Right lung (tissue), 10 donors: Measurements from ENCODE around the gene MC1R. TPM values are rescaled to one million over a fixed set of nuclear protein-coding genes. Genes with fewer than 3 reads are reported as not detected.
"Not testable (repeated sequence)": the region's sequence is repeated elsewhere in the genome, so short reads cannot be mapped to it uniquely, and the experiment has no call there.

Experiments used
- DNase-seq, 2 donors: peaks; one replicate each; pipeline ENCODE4 v3.0.0-alpha.2; 2013
- long read RNA-seq, 8 donors: transcript quantifications; one replicate each; lab custom pipeline, GENCODE V29; 2026
- polyA plus RNA-seq, 5 donors: library from polyadenylated mRNA; unstranded; fragments of 120-200 nt; gene quantifications; one replicate each; pipeline versions ENCODE4 v1.2.1 to v1.2.3, GENCODE V29; 2013; ENCODE audit warnings: inconsistent platforms in 1 of 5, low replicate concordance in 1 of 5; ENCODE audit not compliant: insufficient read length in 5 of 5, insufficient read depth in 1 of 5

Gene MC1R
- 1 to 10 TPM; 2.2 to 5.0 (median 3.7) TPM for polyA plus RNA-seq
- long read RNA-seq, donor 1, partial matches to known transcripts = 0 of 1 reads
- long read RNA-seq, donor 1, other reads (novel, unspliced or antisense) = 0 of 1 reads
- long read RNA-seq, donor 2 = 0 reads
- long read RNA-seq, donor 3, partial matches to known transcripts = 0 of 2 reads
- long read RNA-seq, donor 3, other reads (novel, unspliced or antisense) = 0 of 2 reads
- long read RNA-seq, donor 4, partial matches to known transcripts = 0 of 2 reads
- long read RNA-seq, donor 4, other reads (novel, unspliced or antisense) = 0 of 2 reads
- long read RNA-seq, donor 5 = 0 reads
- long read RNA-seq, donor 6, partial matches to known transcripts = 0 of 3 reads
- long read RNA-seq, donor 6, other reads (novel, unspliced or antisense) = 0 of 3 reads
- long read RNA-seq, donor 7, partial matches to known transcripts = 0 of 1 reads
- long read RNA-seq, donor 7, other reads (novel, unspliced or antisense) = 0 of 1 reads
- long read RNA-seq, donor 8 = 0 reads

DNA sequence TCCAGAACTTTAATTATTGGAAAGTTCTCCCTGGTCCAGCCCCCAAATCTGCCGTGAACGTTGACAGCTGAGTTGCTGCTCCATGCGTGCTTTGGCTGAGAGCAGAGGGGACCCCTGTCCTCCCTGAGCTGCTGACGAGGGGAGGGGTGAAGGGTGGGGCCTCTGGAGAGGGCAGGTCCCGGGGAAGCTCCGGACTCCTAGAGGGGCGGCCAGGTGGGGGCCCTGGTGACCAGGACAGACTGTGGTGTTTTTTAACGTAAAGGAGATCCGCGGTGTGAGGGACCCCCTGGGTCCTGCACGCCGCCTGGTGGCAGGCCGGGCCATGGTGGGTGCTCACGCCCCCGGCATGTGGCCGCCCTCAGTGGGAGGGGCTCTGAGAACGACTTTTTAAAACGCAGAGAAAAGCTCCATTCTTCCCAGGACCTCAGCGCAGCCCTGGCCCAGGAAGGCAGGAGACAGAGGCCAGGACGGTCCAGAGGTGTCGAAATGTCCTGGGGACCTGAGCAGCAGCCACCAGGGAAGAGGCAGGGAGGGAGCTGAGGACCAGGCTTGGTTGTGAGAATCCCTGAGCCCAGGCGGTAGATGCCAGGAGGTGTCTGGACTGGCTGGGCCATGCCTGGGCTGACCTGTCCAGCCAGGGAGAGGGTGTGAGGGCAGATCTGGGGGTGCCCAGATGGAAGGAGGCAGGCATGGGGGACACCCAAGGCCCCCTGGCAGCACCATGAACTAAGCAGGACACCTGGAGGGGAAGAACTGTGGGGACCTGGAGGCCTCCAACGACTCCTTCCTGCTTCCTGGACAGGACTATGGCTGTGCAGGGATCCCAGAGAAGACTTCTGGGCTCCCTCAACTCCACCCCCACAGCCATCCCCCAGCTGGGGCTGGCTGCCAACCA lies at the start of gene MC1R:
TSS of gene MC1R (plus strand) at position 410 of the 895 bp plus-strand sequence. CDS start at position 807, 397 bp downstream.
- no peak for DNase-seq

DNA sequence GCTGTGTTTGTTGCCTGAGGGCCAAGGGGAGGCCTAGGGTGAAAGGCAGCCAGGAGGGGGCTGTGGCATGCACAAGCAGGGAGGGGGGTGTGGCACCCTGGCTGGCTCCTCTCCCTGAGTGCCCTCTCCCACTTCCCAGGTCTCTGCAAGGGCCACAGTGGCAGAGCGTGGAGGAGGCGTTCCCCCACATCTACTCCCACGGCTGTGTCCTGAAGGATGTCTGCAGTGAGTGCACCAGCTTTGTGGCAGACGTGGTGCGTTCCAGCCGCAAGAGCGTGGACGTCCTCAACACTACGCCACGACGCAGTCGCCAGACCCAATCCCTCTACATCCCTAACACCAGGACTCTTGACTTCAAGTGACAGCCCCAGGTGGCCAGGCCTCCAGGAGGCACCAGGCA lies 48.8 kb upstream of the MC1R start:
- DNase-seq = no peak

DNA sequence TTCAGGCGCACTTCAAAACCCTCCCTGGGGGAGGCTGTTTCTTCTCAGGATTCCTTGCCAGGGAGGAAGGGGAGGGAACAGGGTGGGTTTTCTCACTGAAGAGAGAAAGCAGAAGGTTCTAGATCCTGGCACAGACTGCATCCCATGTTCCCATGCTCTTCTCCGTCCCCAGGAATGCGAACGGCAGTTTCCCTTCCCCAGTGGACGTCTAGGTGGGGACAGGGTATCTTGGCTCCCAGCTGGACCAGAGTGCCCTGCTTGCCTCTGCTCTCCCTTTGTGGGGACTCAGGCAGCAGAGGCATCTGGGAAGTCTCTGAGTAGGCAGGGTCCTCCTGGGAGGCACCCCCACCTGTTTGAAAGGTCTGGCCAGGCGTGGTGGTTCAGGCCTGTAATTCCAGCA lies 48.2 kb upstream of the MC1R start:
- DNase-seq = no peak

DNA sequence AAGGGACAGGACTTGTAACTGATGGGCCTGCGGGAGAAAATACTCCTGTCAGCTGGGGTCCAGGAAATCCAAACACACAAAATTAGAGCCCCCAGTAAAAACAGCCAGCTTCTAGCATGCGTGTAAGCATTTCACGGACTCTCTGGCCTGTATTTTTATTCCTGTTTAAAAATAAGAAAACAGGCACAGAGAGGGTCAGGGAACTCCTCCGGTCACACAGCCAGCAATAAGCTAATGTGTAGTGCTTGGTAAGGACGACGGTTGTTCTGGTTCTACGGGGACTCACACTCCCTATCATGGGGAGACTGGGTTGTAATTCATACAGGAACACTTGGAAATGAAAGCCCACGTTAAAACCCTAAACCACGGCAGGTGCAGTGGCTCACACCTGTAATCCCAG lies 46.8 kb upstream of the MC1R start:
- no peak for DNase-seq

DNA sequence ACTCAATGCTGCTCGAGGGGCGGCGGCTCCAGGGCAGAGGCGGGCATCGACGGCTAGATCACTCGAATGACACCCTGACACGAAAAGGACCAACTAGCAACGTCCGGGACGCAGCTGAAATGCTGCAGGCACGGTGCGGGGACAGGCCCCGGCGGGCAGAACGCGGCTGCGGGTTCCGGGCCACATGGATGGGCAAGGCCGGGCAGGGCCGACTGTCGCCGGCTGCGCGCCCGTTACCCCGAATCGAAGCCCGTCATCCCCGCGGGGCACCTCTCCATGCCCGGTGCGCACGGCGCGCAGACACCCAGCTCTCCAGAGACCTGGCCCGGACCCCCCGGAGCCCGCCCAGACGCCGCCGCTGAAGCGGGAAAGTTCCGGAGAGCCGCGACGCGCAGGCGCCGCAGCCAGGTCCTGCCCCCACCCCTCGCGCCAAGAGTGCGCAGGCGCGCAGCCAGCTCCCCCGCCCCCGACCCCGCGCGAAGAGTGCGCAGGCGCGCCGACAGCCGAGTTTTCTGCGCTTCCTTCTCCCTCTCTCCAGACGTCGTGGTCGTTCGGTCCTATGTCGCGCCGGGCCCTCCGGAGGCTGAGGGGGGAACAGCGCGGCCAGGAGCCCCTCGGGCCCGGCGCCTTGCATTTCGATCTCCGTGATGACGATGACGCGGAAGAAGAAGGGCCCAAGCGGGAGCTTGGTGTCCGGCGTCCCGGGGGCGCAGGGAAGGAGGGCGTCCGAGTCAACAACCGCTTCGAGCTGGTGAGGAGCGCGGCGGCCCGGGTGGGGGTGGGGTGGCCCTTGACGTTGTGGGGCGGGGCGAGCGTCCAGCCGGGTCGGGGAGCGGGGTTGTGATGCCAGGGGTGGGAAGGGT lies 45.3 kb upstream of the MC1R start, which contains the start of gene TCF25:
TSS of gene TCF25 (plus strand) at position 484 of the 863 bp plus-strand sequence. CDS start at position 560, 76 bp downstream.
- DNase-seq = peak; percentile 93

DNA sequence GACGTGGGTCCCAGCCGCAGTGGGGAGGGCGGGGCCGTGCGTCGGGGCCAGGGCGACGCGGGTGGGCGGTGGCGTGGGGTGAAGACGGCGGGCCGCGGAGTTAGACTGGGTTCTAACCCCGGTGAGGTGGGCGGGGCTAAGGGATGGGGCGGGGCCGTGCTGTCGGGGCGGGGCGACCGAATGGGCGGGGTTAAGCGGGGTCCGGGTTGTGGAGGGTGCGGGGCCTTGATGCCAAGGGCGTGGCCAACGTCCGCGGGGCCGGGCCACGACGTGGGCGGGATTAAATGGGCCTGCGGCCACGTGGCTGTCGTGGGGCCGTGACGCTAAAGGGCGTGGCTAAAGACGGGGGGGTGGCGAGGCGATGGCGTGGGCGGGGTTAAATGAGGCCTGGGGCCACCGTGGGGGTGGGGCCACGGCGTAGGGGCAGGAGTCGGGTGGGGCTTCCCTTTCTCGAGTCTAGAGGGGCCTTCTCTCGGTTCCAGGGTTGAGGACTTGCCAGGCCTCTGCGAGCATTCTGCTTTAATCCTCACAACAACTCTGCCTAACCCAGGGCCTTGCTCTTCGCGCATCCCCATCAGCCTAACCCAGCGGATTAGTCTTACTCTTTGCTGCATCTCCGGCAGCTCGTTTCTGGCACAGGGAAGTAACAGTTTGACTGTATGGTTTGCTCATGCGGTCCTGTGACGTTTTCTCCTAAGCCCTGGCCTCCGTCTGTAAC lies 44.5 kb upstream of the MC1R start:
- peak; percentile 95 for DNase-seq

DNA sequence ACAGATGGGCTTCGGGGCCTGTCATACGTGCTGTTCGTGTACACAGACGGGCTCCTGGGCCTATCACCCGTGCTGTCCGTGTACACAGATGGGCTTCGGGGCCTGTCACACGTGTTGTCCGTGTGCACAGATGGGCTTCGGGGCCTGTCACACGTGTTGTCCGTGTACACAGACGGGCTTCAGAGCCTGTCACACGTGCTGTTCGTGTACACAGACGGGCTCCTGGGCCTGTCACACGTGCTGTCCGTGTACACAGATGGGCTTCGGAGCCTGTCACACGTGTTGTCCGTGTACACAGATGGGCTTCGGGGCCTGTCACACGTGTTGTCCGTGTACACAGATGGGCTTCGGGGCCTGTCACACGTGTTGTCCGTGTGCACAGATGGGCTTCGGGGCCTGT lies 39.5 kb upstream of the MC1R start:
- not testable (repeated sequence) for DNase-seq

DNA sequence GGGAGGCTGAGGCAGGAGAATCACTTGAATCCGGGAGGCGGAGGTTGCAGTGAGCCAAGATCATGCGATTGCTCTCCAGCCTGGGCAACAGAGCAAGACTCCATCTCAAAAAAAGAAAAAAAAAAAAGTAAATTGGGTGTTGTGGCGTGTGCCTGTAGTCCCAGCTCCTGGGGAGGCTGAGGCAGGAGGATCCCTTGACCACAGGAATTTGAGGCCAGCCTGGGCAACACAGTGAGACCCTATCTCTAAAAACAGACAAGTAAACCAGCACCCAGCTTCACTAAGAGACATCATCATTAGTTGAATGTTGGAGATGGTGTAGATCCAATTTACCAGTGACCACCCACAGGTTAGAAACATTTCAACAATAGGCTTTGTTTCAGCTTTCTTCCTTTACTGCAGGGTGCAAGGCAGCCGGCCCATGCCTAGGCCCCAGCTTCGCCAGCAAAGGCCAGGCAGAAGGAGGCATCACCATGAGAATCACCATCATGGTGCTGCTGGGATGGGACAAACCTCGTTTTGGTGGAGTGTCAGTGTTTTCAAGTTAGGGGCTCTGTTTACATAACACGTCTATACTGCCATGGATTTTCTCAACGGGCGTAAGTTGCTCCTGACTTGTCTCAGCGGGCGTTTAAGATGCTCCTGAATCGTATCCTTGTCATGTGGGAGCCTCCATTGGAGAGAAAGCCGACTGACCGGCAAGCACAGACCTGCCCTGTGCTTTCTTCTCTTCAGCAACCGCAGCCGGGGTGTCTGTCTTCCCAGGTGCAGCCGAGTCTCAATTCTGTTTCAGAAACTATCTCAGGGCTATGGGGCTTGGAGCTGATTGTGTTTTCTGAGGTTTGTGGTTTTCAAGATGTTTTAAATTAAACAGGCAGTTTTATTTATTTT lies 37.9 kb upstream of the MC1R start:
- no peak for DNase-seq

DNA sequence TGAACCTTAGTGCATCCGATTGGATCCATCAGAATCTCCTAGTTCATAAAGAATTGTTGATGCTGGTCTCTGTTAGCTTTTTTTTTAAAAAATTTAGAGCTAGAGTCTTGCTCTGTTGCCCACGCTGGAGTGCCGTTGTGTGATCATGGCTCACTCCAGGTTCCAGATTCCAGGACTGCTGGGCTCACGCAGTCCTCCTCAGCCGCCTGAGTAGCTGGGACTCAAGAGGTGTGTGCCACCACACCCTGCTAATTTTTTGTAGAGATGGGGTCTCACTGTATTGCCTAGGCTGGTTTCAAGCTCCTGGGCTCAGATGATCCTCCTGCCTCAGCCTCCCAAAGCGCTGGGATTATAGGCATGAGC lies 37.3 kb upstream of the MC1R start:
- no peak for DNase-seq

DNA sequence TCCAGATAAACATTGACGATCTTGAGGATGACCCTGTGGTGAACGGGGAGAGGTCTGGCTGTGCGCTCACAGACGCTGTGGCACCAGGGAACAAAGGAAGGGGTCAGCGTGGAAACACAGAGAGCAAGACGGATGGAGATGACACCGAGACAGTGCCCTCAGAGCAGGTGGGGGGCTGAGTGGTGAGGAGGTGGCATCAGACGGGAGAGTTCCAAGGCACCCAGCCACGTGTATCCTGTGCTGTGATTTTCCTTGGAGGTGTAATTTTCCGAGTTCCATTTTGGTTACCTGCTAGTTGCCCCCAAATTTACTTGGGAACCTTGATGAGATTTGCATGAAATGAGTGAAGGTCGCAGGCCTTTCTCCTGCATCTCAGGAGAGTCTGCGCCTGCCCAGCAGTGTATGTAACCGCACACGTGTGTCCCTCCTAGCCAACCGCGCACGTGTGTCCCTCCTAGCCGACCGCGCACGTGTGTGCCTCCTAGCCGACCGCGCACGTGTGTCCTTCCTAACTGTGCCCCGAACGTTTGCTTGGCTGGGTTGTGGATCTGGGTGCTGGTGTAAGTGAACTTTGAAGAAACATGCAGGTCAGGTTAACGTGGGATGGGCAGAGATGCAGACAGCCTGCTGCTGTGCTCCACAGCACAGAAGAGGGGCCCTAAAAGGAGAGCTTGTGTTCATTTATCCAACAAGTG lies 35.2 kb upstream of the MC1R start:
- no peak for DNase-seq

DNA sequence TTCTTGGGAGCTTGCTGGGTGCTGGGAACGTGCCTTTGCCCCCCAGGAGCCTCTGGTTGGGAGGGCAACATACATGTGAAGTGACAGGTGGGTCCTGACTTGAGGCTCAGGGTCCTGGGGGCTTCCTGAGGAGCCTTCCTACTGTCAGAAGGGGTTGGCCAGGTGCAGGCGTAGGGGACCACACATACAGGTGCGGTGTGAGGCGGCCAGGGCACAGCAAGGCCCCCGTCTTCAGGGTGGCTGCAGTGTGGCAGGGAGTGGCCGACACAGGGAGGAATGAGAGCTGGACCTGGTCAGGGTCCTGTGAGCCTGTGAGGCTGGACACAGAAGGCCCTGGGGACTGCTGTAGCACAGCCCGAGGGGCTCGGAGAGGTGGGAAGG lies 34.6 kb upstream of the MC1R start:
- DNase-seq = no peak

DNA sequence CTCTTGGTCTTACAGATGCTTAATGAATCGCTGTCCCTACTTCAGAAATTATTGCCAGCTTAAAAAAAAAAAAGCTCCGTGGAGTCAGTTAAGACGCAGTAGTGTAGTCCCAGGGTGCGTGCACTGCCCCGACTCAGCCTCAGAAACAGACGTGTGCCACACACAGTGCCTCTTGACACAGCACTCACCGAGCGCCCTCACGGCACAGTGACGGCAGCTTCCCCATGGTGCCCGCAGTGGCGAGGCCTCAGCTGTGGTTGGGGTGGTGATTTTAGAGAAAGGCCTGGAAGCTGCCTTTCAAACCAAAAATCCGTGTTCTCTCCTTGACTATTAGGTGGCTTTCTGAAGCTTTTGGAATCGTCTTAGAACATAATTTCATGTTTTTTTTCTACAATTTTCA lies 31.4 kb upstream of the MC1R start:
- no peak for DNase-seq

DNA sequence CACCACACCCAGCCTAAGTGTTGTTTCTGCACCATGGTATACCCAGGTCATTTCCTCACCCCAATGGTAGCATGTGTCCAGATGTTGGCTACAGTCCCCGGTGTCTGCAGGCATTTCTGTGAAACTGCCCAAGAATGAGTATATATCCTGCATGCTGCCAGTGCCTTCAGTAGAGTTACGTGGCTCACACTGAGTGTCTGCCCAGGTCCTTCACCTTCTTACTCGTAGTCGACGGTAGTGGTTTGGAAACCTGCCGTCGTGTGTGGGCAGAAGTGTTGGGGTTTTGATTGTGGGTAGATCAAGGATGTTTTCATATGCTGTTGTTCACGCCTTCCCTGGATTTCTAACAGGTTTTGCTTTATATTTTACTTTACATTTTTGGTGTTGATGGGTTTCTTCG lies 28.5 kb upstream of the MC1R start:
- no peak for DNase-seq

DNA sequence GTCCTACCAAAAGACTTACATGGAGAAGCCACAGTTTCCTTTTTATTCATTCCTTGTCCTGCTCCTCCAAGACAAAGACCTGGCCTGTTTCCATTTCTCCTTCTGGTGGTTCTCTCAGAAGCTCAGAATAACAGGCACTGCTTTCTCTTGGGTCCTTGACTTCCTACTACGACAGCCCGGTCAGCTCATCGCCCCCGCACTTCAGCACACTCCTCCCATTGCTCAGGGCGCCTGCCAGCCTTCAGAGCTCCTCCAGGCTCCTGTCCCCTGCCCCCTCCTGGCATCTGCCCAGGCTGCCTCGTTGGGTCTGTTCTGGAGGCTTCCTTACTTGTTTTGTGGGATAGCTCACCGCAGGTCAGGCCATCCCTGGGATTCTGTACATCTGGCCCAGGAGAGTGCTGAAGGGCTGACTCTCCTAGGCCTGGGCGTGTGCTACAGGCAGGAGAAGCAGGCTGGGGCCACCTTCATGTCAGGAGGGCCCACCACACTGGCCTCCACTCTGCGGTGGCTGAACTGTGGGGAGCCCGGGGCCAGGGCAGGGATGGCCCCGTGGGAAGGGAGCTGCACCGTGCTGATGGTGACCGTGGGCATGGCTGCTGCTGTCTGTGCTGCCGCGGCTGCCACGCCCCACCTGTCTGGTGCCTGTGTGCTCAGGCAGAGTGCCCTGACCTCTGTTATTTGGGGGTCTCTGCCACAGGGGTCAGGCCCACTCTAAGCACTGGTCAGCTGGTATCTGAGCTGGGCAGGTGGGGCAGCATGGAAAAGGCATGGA lies 27.6 kb upstream of the MC1R start:
- DNase-seq = no peak

DNA sequence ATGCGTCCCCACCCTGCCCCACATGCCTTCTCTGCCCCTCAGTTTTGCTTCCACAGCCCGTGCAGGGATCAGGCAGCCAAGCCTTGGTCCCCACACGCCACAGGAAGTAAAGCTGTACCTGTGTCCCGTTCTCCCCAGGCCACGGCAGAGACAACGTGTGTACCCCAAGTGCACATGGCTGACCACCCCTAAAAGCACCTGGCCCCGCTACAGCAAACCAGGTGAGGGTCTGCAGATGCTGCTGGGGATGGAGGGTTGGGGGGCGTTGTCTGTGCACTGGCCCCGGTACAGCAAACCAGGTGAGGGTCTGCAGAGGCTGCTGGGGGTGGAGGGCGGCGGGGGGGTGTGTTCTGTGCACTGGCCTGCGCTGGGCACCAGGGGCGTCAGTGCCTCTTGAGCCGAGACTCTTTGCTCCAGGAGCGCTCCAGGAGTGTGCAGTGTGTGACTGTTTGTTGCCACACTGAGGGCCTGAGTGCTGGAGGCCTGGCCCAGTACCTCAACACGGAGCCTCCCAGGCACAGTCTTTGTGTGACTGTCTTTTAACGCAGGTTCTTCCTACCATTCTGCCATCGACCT lies 26.5 kb upstream of the MC1R start:
- no peak for DNase-seq

DNA sequence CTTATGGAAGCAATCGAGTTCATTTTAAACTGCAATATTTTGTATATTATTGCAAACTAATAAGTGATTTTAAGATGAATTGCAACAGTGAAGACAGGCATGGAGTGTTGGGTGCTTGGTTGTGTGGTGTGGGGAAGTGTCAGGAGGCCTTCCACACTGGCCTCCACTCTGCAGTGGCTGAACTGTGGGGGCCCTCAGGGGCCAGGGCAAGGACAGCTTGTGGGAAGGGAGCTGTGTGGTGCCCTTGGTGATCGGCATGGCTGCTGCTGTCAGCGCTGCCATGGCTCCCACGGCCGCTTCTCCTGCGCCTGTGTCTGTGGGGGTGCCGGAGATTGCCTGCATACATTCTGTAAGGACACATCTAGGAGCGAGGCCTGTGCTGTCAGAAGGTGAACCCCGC lies 26.0 kb upstream of the MC1R start:
- no peak for DNase-seq

DNA sequence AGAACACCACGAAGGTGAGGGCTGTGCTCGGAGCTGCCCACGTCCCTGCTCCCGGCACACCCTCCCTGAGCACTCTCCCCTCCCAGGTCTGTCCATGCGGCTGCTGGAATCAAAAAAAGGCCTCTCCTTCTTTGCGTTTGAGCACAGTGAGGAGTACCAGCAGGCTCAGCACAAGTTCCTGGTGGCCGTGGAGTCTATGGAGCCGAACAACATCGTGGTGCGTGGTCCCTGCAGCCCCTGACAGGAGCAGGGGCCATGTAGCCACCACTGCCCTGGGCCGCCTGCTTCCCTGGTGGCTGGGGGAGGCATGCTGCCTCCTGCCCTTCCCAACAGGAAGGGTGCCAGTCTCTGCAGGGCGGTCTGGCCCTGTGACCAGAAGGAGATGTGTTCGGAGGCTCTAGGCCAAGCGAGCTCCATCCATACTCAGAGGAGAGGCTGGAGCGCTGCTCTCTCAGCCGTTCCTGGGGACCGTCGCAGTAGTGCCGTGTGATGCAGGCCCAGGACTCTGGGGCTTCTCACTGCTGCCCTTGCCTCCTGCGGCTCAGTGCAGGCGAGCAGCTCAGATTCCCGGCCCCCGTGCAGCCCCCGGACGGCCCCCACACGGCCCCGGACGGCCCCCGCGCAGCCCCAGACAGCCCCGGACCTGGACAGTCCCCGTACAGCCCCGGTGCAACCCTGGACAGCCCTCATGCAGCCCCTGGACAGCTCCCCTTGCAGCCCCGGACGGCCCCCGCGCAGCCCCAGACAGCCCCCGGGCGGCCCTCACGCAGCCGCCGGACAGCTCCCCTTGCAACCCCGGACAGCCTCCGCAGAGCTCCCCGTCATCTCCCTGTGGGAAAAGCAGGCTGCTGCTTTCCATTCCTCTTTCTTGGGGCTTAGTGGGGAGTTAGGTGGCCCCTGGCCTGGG lies 24.8 kb upstream of the MC1R start:
- DNase-seq = no peak
